Measurements from ENCODE around the gene THBS3. TPM values are rescaled to one million over a fixed set of nuclear protein-coding genes. Genes with fewer than 3 reads are reported as not detected.
"Not testable (repeated sequence)": the region's sequence is repeated elsewhere in the genome, so short reads cannot be mapped to it uniquely, and the experiment has no call there.

THBS3 gene
- total RNA-seq, 1 experiment from 2014 or later: 4.5 TPM

- DNase-seq; H3K4me1 ChIP-seq; H3K36me3 ChIP-seq; H3K9me3 ChIP-seq (replicated peaks); H3K27me3 ChIP-seq; H3K27ac ChIP-seq; H3K4me3 ChIP-seq: not testable (repeated sequence)
Measured at GRCh38 chr1:155225404-155225759, 17.7 kb upstream of the THBS3 start.

GRCh38 chr1:155223047-155223446 is 15.3 kb upstream of the THBS3 start:
- Histone ChIP-seq H3K27ac (no peak overlapping the region), H3K27me3 (no peaks in the 10 kb centered on the region), H3K4me3 (no peak overlapping the region), H3K36me3 (no peaks in the 10 kb centered on the region; the same call in 1 of the 2 replicates), H3K9me3 (replicated peaks) (no peaks in the 10 kb centered on the region), H3K4me1 (peaks cover 3% of the 10 kb centered on the region)
- DNase-seq: no peak

GRCh38 chr1:155220211-155220965 is 12.7 kb upstream of the THBS3 start:
- not testable (repeated sequence) for H3K4me1 ChIP-seq; H3K36me3 ChIP-seq; H3K27me3 ChIP-seq; H3K4me3 ChIP-seq; DNase-seq; H3K27ac ChIP-seq; H3K9me3 ChIP-seq (replicated peaks)

- Histone ChIP-seq H3K4me3 (no peak overlapping the region), H3K27me3 (no peaks in the 10 kb centered on the region), H3K9me3 (replicated peaks) (no peaks in the 10 kb centered on the region), H3K36me3 (no peaks in the 10 kb centered on the region), H3K27ac (no peak overlapping the region), H3K4me1 (no peaks in the 10 kb centered on the region)
- no peak for DNase-seq
Measured at GRCh38 chr1:155219592-155220031, 11.9 kb upstream of the THBS3 start.

- Histone ChIP-seq H3K27me3 (no peaks in the 10 kb centered on the region), H3K4me3 (no peak overlapping the region), H3K36me3 (no peaks in the 10 kb centered on the region), H3K4me1 (no peaks in the 10 kb centered on the region), H3K27ac (no peak overlapping the region), H3K9me3 (replicated peaks) (no peaks in the 10 kb centered on the region)
- peak; percentile 33 to 69 for DNase-seq
Measured at GRCh38 chr1:155218854-155219591, 11.3 kb upstream of the THBS3 start.

GRCh38 chr1:155214702-155215101 is 7.0 kb upstream of the THBS3 start:
- not testable (repeated sequence) for H3K4me1 ChIP-seq; H3K9me3 ChIP-seq (replicated peaks); DNase-seq; H3K27ac ChIP-seq; H3K36me3 ChIP-seq; H3K27me3 ChIP-seq; H3K4me3 ChIP-seq

- not testable (repeated sequence) for H3K4me1 ChIP-seq; DNase-seq; H3K4me3 ChIP-seq; H3K27ac ChIP-seq; H3K36me3 ChIP-seq; H3K27me3 ChIP-seq; H3K9me3 ChIP-seq (replicated peaks)
Measured at GRCh38 chr1:155212051-155212440, 4.3 kb upstream of the THBS3 start.

- H3K27ac ChIP-seq: not testable (repeated sequence)
Measured at GRCh38 chr1:155211381-155212050, 3.8 kb upstream of the THBS3 start.

GRCh38 chr1:155210314-155211104 is 2.8 kb upstream of the THBS3 start:
- H3K36me3 ChIP-seq: no peaks in the 10 kb centered on the region
- H3K4me3 ChIP-seq: no peak overlapping the region
- H3K27me3 ChIP-seq: no peaks in the 10 kb centered on the region
- no peak overlapping the region for H3K27ac ChIP-seq
- H3K9me3 ChIP-seq (replicated peaks): no peaks in the 10 kb centered on the region
- no peak for DNase-seq
- H3K4me1 ChIP-seq: no peaks in the 10 kb centered on the region; the same call in none of the 2 replicates

More at GRCh38 chr1:155211381-155212050, 3.8 kb upstream of the THBS3 start:
- not testable (repeated sequence) for H3K9me3 ChIP-seq (replicated peaks); H3K36me3 ChIP-seq; DNase-seq; H3K4me1 ChIP-seq; H3K27me3 ChIP-seq; H3K4me3 ChIP-seq

GRCh38 chr1:155209312-155209721 is 1.6 kb upstream of the THBS3 start:
- H3K36me3 ChIP-seq: no peaks in the 10 kb centered on the region
- H3K27me3 ChIP-seq: no peaks in the 10 kb centered on the region
- no peaks in the 10 kb centered on the region; the same call in none of the 2 replicates for H3K4me1 ChIP-seq
- peak overlapping the region; percentile 82 for H3K4me3 ChIP-seq
- H3K9me3 ChIP-seq (replicated peaks): no peaks in the 10 kb centered on the region
- peak in 1 of 2 experiments; percentile 22 for DNase-seq
- H3K27ac ChIP-seq: peak overlapping the region; percentile 85

GRCh38 chr1:155208541-155209311 is 1.0 kb upstream of the THBS3 start, which contains the start of gene MTX1:
Gene MTX1, plus strand, starts transcription at chr1:155208695. Its CDS starts 110 bp downstream, at chr1:155208805.
- no peaks in the 10 kb centered on the region for H3K36me3 ChIP-seq
- no peaks in the 10 kb centered on the region for H3K27me3 ChIP-seq
- H3K4me3 ChIP-seq: peak within 1 kb of the TSS; percentile 82
- DNase-seq: peak; percentile 87 to 88
- H3K27ac ChIP-seq: peak within 1 kb of the TSS; percentile 85
- no peaks in the 10 kb centered on the region; the same call in none of the 2 replicates for H3K4me1 ChIP-seq
- H3K9me3 ChIP-seq (replicated peaks): no peaks in the 10 kb centered on the region

- Histone ChIP-seq H3K4me3 (peak overlapping the region; percentile 82), H3K4me1 (no peaks in the 10 kb centered on the region; the same call in none of the 2 replicates), H3K27me3 (no peaks in the 10 kb centered on the region), H3K9me3 (replicated peaks) (no peaks in the 10 kb centered on the region), H3K27ac (no peak overlapping the region), H3K36me3 (no peaks in the 10 kb centered on the region)
- peak; percentile 80 to 88 for DNase-seq
Measured at GRCh38 chr1:155206891-155207805, 549 bp downstream of the THBS3 start.

Measured in SJCRH30 (cell line).